Gastrocnemius medialis (tissue), 4 donors: ENCODE measurements around the gene PLEKHN1. TPM values are rescaled to one million over a fixed set of nuclear protein-coding genes. Genes with fewer than 3 reads are reported as not detected.

ENCODE experiments used
- ATAC-seq, 2 donors: fragments of 150-250 bp; one replicate each; pipeline ENCODE4 v1.9.1; 2016
- DNase-seq, 2 donors: peaks; one replicate each; pipeline ENCODE4 v3.0.0-alpha.2; 2019
- H3K27ac ChIP-seq, 4 donors: fragments of 200-600 bp; sonication (generic); 1 replicate in 1 of 4; 2 replicates in 3 of 4; pipeline ENCODE4 v1.5.1; 2016 to 2018; ENCODE audit warnings: mild to moderate bottlenecking in 2 of 4, moderate library complexity in 1 of 4
- H3K27me3 ChIP-seq, 3 donors: fragments of 200-600 bp; sonication (generic) in 2 of 3; 1 replicate in 1 of 3; 2 replicates in 2 of 3; pipeline versions ENCODE4 v1.5.1 to v1.6.0; 2016 to 2019; ENCODE audit warnings: mild to moderate bottlenecking in 1 of 3, moderate library complexity in 1 of 3
- H3K36me3 ChIP-seq, 2 donors: fragments of 200-600 bp; sonication (generic) in 1 of 2; one replicate each; pipeline ENCODE4 v1.5.1; 2017 to 2018
- H3K4me1 ChIP-seq, 2 donors: fragments of 200-600 bp; sonication (generic) in 1 of 2; one replicate each; pipeline ENCODE4 v1.5.1; 2016 to 2017; ENCODE audit warnings: mild to moderate bottlenecking in 2 of 2
- H3K4me3 ChIP-seq, 4 donors: fragments of 200-600 bp; sonication (generic) in 3 of 4; 1 replicate in 1 of 4; 2 replicates in 3 of 4; pipeline ENCODE4 v1.5.1; 2016 to 2019; ENCODE audit warnings: mild to moderate bottlenecking in 2 of 4
- H3K9me3 ChIP-seq, 3 donors: fragments of 200-600 bp; sonication (generic) in 2 of 3; 1 replicate in 1 of 3; 2 replicates in 2 of 3; pipeline ENCODE4 v1.5.1; 2016 to 2019
- CTCF ChIP-seq, 5 experiments: fragments of 450-650 bp in 3 of 5; fragments of 200-600 bp in 2 of 5; sonication (generic) in 2 of 5; IDR thresholded peaks in 4 of 5; conservative IDR thresholded peaks in 1 of 5; 1 replicate in 4 of 5; 2 replicates in 1 of 5; pipeline ENCODE4 v1.5.1; 2016 to 2019; ENCODE audit warnings: antibody characterized with exemption in 5 of 5, mild to moderate bottlenecking in 3 of 5, moderate library complexity in 3 of 5
- POLR2A ChIP-seq, 2 donors: fragments of 450-650 bp; IDR thresholded peaks; one replicate each; pipeline ENCODE4 v1.6.1; 2017; ENCODE audit warnings: antibody characterized with exemption in 2 of 2, mild to moderate bottlenecking in 2 of 2, moderate library complexity in 2 of 2
- in situ Hi-C, 4 donors: fragments of 200-750 bp; cut with MboI; loops; one replicate each; pipeline versions ENCODE4 v1.15.0 to v1.8.0; 2017; ENCODE audit warnings: low sequenced_read_pairs in 4 of 4
- intact Hi-C: fragments of 100-400 bp; cut with DNase I; formaldehyde crosslinking; loops from one replicate; pipeline ENCODE4 v1.15.1; 2023; ENCODE audit warnings: low total_unique reads
- total RNA-seq, 4 donors: library from RNA; depleted of rRNA; stranded (reverse); fragments of >200 nt; gene quantifications; one replicate each; pipeline versions ENCODE4 v1.1.0 to v1.2.3, GENCODE V29; 2016

Gene PLEKHN1
- total RNA-seq, 4 donors from 2014 or later = 0.23 TPM; not detected in 3

DNA sequence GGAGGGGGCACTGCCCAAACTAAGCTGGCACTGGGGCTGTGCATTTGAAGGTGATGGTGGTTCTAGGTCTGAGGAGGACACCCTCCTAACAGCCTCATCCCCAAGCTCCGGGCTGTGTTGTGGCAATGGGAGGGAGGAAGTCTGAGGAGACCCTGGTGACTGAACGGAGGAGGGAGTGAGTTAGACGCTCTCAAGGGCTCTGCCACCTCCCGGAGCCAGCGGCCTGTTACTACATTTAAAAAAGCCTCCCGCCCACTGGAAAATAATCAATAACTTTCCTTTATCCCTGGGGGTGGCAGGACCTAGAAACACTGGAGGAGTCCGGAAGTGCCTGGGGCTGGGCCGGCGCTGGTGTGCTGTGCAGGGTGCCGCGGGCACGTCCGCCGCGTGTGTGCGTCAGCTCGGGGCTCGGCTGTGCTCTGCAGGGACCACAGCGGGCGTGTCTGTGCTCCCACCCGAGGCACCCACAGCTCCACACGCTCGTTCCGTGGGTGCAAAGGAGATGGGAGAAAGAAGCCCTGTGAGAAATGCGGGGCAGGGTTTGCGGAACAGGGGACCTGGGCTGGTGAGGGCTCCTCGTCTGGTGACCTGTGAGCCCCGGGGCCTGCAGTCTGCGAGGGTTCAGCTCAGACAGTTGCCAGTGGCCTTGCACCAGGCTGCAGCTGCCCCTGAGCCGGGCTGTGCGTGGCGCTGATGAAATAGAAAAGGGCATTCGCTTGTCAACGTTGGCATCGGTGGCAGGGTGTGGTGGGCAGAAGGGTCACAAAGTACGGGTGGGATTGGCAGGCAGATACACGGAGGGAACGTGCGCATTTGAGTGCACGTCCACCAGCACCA, 37.2 kb upstream of the PLEKHN1 start:
- intact Hi-C loops (no loop called here), in situ Hi-C loops (no loop called here)
- no peak overlapping the region for H3K4me3 ChIP-seq
- DNase-seq (no peak), ATAC-seq (no peak)
- peaks cover 4 to 13% of the 10 kb centered on the region in 2 donors for H3K4me1 ChIP-seq
- TF ChIP-seq POLR2A (IDR thresholded peaks at IDR 0.05) = no peak
- TF ChIP-seq CTCF (IDR thresholded peaks at IDR 0.05 in 4 of 5, conservative IDR thresholded peaks at IDR 0.05 in 1 of 5) = no peak
- H3K27ac ChIP-seq = no peak overlapping the region
- H3K9me3 ChIP-seq = no peaks in the 10 kb centered on the region
- no peaks in the 10 kb centered on the region for H3K36me3 ChIP-seq
- H3K27me3 ChIP-seq = peaks cover 46 to 64% (median 56%) of the 10 kb centered on the region in 3 donors

DNA sequence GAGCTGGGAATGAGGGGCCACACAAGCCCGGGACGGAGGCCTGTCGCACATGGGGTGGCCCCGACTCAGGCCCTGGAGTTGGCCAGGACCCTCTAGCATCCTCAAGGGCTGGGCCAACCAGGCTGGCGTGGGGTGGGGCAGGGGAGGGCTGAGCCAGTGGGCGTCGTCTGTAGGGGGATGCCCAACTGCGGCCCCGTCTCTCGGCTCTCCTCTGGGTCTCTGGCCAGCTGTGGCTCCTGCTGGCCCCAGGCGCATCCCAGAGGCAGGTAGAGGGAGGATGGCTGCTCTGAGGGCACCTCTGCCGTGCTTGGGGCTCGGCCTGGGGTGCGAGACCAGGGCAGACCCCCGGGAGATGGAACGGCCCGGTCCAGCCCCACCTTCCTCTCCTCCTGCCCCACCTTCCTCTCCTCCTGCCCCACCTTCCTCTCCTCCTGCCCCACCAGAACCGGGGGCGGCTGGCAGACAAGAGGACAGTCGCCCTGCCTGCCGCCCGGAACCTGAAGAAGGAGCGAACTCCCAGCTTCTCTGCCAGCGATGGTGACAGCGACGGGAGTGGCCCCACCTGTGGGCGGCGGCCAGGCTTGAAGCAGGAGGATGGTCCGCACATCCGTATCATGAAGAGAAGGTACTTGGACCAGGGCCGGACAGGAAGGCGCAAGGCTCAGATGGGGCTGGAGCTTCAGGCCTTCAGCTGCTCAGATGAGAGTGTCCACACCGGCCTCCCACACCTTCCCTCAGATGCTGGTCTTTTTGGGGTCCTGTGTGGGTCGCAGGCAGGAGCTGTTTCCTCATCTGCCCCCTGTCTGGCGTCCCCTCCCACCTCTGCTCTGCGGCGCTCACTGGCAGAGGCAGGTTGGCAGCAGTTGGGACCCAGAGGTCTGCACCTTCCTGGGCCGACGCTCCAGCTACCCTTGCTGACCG, 36.3 kb upstream of the PLEKHN1 start:
- Histone ChIP-seq H3K27me3 (peaks cover 43 to 62% (median 52%) of the 10 kb centered on the region in 3 donors), H3K4me1 (peaks cover 2 to 9% of the 10 kb centered on the region in 2 donors), H3K36me3 (no peaks in the 10 kb centered on the region), H3K4me3 (no peak overlapping the region), H3K9me3 (no peaks in the 10 kb centered on the region), H3K27ac (no peak overlapping the region)
- no peak for ATAC-seq
- intact Hi-C loops (no loop called here), in situ Hi-C loops (no loop called here)
- no peak for DNase-seq
- TF ChIP-seq POLR2A (IDR thresholded peaks at IDR 0.05) (no peak), CTCF (IDR thresholded peaks at IDR 0.05 in 4 of 5, conservative IDR thresholded peaks at IDR 0.05 in 1 of 5) (no peak)

DNA sequence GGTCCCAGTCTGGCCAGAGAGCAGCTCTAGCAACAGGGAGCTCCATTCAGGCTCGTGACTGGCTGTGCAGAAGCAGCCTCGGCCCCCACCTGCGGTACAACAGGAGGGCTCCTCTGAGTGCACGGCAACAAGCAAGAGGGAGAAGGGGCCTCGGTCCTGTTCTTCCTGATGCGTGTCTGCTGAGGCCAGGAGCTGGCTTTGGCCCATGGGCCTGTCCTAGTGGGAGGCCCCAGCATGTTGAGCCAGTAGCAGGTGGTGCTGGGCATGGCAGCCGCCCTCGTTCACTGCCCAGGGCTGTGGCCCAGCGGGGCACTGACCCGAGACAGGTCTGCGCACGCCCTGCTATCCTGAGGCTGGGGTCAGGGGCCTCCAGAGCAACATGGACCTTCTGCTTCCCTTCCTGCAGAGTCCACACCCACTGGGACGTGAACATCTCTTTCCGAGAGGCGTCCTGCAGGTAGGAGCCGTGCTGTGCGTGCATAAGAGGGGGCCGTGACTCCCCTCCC, 35.6 kb upstream of the PLEKHN1 start:
- intact Hi-C loops = no loop called here
- Histone ChIP-seq H3K27me3 (peaks cover 45 to 63% (median 54%) of the 10 kb centered on the region in 3 donors), H3K4me1 (peaks cover 0 to 4% of the 10 kb centered on the region in 2 donors), H3K27ac (no peak overlapping the region), H3K9me3 (no peaks in the 10 kb centered on the region), H3K36me3 (no peaks in the 10 kb centered on the region), H3K4me3 (no peak overlapping the region)
- TF ChIP-seq CTCF (IDR thresholded peaks at IDR 0.05 in 4 of 5, conservative IDR thresholded peaks at IDR 0.05 in 1 of 5) (no peak), POLR2A (IDR thresholded peaks at IDR 0.05) (no peak)
- in situ Hi-C loops = no loop called here
- ATAC-seq = no peak
- DNase-seq = no peak

DNA sequence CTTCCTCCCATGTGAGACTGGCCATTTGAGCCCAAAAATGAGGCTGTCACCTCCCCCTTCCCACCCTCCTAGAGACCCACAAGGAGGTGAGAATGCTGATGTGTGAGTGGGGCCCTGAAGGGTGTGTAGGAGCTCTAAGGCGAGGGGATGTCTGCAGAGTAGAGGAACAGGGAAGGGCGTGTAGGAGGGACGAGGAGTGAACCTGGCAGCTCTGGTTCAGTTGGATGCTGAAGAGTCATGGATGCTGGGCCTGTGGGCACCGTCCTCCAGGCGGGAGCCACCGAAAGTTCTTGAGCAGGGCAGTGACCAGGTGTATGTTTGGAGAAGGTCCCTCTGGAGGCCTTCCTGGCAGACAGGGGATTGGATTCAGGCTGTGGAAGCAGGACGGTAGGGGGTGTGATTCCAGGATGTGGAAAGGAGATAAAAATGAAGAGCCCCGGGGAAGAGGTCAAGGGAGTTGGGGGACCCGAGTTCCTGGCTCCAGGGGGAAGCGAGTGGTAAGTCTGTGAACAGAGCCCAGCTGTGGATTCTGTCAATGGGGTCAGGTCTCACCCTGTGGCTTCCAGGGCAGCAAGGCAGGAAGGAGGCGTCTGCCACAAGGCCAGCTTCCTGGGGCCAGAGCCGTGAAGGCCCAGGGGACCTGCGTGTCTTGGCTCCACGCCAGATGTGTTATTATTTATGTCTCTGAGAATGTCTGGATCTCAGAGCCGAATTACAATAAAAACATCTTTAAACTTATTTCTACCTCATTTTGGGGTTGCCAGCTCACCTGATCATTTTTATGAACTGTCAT, 34.7 kb upstream of the PLEKHN1 start:
- intact Hi-C loops (no loop called here), in situ Hi-C loops (no loop called here)
- ATAC-seq (no peak), DNase-seq (no peak)
- no peaks in the 10 kb centered on the region for H3K9me3 ChIP-seq
- no peak overlapping the region for H3K4me3 ChIP-seq
- H3K27me3 ChIP-seq = peaks cover 45 to 63% (median 54%) of the 10 kb centered on the region in 3 donors
- H3K36me3 ChIP-seq = no peaks in the 10 kb centered on the region
- TF ChIP-seq POLR2A (IDR thresholded peaks at IDR 0.05) (no peak), CTCF (IDR thresholded peaks at IDR 0.05 in 4 of 5, conservative IDR thresholded peaks at IDR 0.05 in 1 of 5) (no peak)
- no peaks in the 10 kb centered on the region for H3K4me1 ChIP-seq
- no peak overlapping the region for H3K27ac ChIP-seq
